ENCODE results near the gene SLC6A8.
"Not testable (repeated sequence)": the region's sequence is repeated elsewhere in the genome, so short reads cannot be mapped to it uniquely, and the experiment has no call there.

SLC6A8 gene

DNA sequence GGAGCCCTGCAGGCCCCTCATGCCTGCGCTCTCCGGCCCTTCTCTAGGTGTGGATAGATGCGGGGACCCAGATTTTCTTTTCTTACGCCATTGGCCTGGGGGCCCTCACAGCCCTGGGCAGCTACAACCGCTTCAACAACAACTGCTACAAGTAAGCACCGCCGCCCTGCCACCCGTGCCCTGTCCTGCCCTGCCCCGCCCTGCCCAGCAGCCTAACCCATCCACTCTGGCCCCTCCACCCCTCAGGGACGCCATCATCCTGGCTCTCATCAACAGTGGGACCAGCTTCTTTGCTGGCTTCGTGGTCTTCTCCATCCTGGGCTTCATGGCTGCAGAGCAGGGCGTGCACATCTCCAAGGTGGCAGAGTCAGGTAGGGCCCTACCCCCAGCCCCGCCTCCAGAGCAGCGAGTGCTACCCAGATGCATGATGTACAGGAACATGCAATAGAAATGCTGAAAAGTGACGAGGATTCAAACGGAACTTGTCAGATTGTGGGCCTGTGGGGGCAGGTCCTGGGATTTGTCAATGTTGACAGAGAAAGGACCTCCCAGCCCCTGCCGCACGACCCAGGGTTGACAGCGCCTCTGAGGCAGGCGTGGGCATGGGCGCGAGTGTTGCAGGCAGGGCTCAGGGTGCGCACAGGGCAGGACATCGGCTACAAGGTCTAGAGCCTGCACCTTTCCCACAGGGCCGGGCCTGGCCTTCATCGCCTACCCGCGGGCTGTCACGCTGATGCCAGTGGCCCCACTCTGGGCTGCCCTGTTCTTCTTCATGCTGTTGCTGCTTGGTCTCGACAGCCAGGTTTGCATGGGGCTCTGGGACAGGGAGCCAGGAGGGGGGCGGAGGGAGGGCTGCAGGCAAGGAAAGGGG is 5.7 kb downstream of the SLC6A8 start:
- H3K27ac Mint-ChIP-seq = no peak overlapping the region
- no peak overlapping the region for H3K4me3 Mint-ChIP-seq
- no peaks in the 10 kb centered on the region for H3K27me3 Mint-ChIP-seq
- no peaks in the 10 kb centered on the region for H3K36me3 Mint-ChIP-seq
- H3K9me3 Mint-ChIP-seq (ENCODE audit: low read depth) = no peaks in the 10 kb centered on the region
- H3K4me1 Mint-ChIP-seq (ENCODE audit: low read depth) = no peaks in the 10 kb centered on the region

DNA sequence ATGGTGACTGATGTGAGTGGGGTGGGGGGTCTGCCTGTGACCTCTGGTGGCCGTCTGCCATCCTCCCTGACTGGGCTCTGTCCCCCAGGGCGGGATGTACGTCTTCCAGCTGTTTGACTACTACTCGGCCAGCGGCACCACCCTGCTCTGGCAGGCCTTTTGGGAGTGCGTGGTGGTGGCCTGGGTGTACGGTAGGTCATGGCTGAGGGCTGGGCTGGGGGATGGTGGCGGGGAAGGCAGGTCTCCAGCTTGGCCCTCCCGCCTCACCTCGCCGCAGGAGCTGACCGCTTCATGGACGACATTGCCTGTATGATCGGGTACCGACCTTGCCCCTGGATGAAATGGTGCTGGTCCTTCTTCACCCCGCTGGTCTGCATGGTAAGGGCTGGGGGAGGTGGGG is 6.5 kb downstream of the SLC6A8 start:
- not testable (repeated sequence) for H3K4me1 Mint-ChIP-seq (ENCODE audit: low read depth); H3K36me3 Mint-ChIP-seq; H3K4me3 Mint-ChIP-seq; H3K27ac Mint-ChIP-seq; H3K27me3 Mint-ChIP-seq; H3K9me3 Mint-ChIP-seq (ENCODE audit: low read depth)

- Mint-ChIP-seq H3K9me3 (ENCODE audit: low read depth) (no peaks in the 10 kb centered on the region), H3K4me3 (no peak overlapping the region), H3K36me3 (no peaks in the 10 kb centered on the region), H3K27me3 (no peaks in the 10 kb centered on the region), H3K4me1 (ENCODE audit: low read depth) (no peaks in the 10 kb centered on the region), H3K27ac (no peak overlapping the region)
Measured at GRCh38 chrX:153694687-153695270, 7.1 kb downstream of the SLC6A8 start.

GRCh38 chrX:153696100-153696499 is 8.4 kb downstream of the SLC6A8 start:
- H3K9me3 Mint-ChIP-seq (ENCODE audit: low read depth) = no peaks in the 10 kb centered on the region
- H3K4me1 Mint-ChIP-seq (ENCODE audit: low read depth) = no peaks in the 10 kb centered on the region
- H3K36me3 Mint-ChIP-seq = no peaks in the 10 kb centered on the region
- no peak overlapping the region for H3K4me3 Mint-ChIP-seq
- no peaks in the 10 kb centered on the region for H3K27me3 Mint-ChIP-seq
- H3K27ac Mint-ChIP-seq = no peak overlapping the region

GRCh38 chrX:153696538-153696937 is 8.8 kb downstream of the SLC6A8 start:
- not testable (repeated sequence) for H3K9me3 Mint-ChIP-seq (ENCODE audit: low read depth); H3K27ac Mint-ChIP-seq; H3K4me3 Mint-ChIP-seq; H3K36me3 Mint-ChIP-seq; H3K4me1 Mint-ChIP-seq (ENCODE audit: low read depth); H3K27me3 Mint-ChIP-seq

DNA sequence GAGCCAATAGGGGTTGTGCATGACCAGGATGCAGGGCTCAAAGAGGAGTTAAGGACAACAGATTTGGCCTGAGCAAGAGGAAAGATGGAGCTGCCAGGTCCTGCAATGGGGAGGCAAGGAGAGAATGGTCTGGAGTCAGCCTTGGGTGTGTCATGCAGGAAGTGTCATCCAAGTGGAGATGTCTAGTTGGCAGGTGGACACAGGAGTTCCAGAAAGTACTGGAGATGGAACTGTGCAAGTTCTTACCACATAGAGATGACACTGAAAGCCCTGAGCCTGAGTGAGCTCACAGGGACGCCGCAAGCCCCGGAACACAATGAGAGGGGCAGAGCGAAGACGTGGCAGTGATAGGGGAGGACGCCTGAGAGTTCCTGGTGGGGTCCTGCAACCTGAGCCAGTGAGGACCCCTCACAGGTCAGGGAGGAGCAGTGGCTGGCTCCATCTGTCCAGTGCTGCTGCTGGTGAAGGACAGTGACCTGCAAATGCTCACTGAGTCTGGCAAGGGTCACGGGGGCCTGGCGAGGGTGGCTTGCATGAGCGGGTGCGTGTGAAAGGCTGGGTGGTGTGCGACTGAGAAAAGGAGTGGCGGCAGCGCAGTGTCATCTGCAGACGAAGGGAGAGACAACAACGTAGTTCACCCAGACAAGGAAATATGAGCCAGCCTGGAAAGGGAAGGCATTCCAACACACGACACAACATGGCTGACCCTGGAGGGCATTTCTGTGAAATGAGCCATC is 9.4 kb downstream of the SLC6A8 start:
- H3K9me3 Mint-ChIP-seq (ENCODE audit: low read depth); H3K27ac Mint-ChIP-seq; H3K4me3 Mint-ChIP-seq; H3K36me3 Mint-ChIP-seq; H3K4me1 Mint-ChIP-seq (ENCODE audit: low read depth); H3K27me3 Mint-ChIP-seq: not testable (repeated sequence)

- Mint-ChIP-seq H3K4me3 (no peak overlapping the region), H3K9me3 (ENCODE audit: low read depth) (no peaks in the 10 kb centered on the region), H3K36me3 (no peaks in the 10 kb centered on the region), H3K4me1 (ENCODE audit: low read depth) (no peaks in the 10 kb centered on the region), H3K27ac (no peak overlapping the region), H3K27me3 (no peaks in the 10 kb centered on the region)
Measured at GRCh38 chrX:153697924-153698865, 10.5 kb downstream of the SLC6A8 start.

- not testable (repeated sequence) for H3K9me3 Mint-ChIP-seq (ENCODE audit: low read depth); H3K4me3 Mint-ChIP-seq; H3K4me1 Mint-ChIP-seq (ENCODE audit: low read depth)
Measured at GRCh38 chrX:153699210-153699783, 11.6 kb downstream of the SLC6A8 start.

DNA sequence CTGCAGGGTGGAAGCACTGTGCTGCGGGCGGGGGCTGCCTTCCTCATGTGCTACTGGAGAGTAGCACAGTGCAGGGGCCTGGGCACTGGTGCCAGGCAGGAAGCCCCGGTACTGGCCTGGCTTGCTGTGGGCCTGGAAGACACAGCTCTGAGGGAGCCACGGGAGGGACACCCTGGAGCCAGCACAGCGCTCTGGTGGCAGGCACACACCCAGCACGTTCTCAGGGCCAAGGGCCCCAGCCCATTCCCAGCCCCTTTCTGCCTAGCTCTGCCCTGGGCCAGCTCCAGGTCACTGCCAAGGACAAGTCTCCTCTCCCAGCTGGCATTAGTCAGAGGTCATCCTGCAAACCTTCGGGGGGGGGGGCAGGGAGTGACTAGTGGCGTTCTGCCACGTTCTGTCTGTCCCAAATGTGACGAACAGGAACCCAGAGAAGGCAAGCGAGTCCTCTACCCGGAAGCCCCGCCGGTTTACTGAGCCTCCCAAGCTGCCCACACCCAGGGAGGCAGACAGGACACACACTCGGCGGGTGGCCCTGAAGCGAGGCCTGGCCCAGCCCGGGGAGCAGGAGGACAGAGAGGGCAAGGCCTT is 12.2 kb downstream of the SLC6A8 start:
- not testable (repeated sequence) for H3K27ac Mint-ChIP-seq; H3K9me3 Mint-ChIP-seq (ENCODE audit: low read depth); H3K36me3 Mint-ChIP-seq; H3K27me3 Mint-ChIP-seq; H3K4me1 Mint-ChIP-seq (ENCODE audit: low read depth); H3K4me3 Mint-ChIP-seq

More at GRCh38 chrX:153699210-153699783, 11.6 kb downstream of the SLC6A8 start:
- H3K27me3 Mint-ChIP-seq, H3K27ac Mint-ChIP-seq, H3K36me3 Mint-ChIP-seq: not testable (repeated sequence)

- no peaks in the 10 kb centered on the region for H3K4me1 Mint-ChIP-seq (ENCODE audit: low read depth)
- H3K36me3 Mint-ChIP-seq = no peaks in the 10 kb centered on the region
- H3K27ac Mint-ChIP-seq = no peak overlapping the region
- no peak overlapping the region for H3K4me3 Mint-ChIP-seq
- no peaks in the 10 kb centered on the region for H3K9me3 Mint-ChIP-seq (ENCODE audit: low read depth)
- no peaks in the 10 kb centered on the region for H3K27me3 Mint-ChIP-seq
Measured at GRCh38 chrX:153700376-153700945, 12.7 kb downstream of the SLC6A8 start.

DNA sequence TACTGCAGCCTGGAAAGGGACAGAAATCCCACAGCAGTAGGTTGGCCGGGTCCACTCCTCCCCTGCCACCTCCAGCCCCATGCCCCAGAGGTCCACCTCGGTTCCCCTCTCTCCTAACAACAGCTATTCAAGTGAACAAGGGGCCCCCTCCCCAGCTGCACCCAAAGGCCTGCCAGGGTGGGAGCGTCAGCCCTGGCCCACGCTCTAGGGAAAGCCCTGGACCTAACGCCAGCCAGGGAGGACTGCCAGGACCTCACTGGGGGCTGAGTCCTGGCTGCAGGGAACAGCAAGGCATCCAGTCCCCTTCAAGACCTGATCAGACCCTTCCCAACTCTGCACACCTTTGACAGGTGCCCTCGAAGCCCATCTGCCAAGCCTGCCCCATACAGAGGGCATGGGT is 13.2 kb downstream of the SLC6A8 start:
- H3K4me3 Mint-ChIP-seq = no peak overlapping the region
- H3K9me3 Mint-ChIP-seq (ENCODE audit: low read depth) = no peaks in the 10 kb centered on the region
- no peak overlapping the region for H3K27ac Mint-ChIP-seq
- H3K36me3 Mint-ChIP-seq = no peaks in the 10 kb centered on the region
- no peaks in the 10 kb centered on the region for H3K4me1 Mint-ChIP-seq (ENCODE audit: low read depth)
- no peaks in the 10 kb centered on the region for H3K27me3 Mint-ChIP-seq

- no peaks in the 10 kb centered on the region for H3K36me3 Mint-ChIP-seq
- no peak overlapping the region for H3K27ac Mint-ChIP-seq
- H3K4me3 Mint-ChIP-seq = no peak overlapping the region
Measured at GRCh38 chrX:153701706-153702105, 14.0 kb downstream of the SLC6A8 start.

DNA sequence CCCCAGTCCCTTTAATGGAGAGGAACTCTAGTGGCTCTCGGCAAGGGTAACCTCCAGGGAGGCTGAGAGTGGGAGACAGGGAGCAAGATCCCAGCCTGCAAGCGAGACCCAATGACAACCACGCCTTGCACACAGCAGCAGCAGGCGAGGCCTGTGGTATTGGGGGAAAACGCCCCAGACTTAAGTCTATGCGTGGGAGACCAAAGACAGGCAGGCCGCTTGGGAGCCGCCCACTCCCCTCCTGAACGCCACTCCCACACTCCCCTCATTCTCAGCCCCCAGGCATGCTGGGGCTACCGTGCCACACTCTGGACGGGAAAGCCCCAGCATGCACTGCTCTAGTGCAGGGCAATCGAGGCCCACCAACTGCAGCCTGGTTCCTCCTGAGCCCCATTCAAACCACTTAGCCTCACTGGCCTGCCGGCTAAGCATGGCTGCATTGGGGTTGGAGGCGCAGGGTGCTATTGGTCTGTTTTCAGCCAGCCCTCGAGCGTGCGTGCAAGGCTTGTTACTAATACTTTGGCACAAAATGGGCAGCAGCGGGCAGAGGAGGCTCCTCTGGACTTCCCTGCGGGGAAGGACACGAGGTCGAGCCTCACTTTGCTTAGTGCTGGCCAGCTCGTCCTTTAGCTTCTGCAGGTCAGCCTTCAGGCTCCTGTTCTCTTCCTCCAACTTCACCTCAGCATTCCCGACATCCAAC is 14.8 kb downstream of the SLC6A8 start:
- H3K9me3 Mint-ChIP-seq (ENCODE audit: low read depth) = no peaks in the 10 kb centered on the region
- H3K4me1 Mint-ChIP-seq (ENCODE audit: low read depth) = peaks cover 2% of the 10 kb centered on the region
- no peak overlapping the region for H3K27ac Mint-ChIP-seq
- no peaks in the 10 kb centered on the region for H3K36me3 Mint-ChIP-seq
- no peaks in the 10 kb centered on the region for H3K27me3 Mint-ChIP-seq
- H3K4me3 Mint-ChIP-seq = no peak overlapping the region

More at GRCh38 chrX:153701706-153702105, 14.0 kb downstream of the SLC6A8 start:
- Mint-ChIP-seq H3K9me3 (ENCODE audit: low read depth) (no peaks in the 10 kb centered on the region), H3K27me3 (no peaks in the 10 kb centered on the region), H3K4me1 (ENCODE audit: low read depth) (peaks cover 2% of the 10 kb centered on the region)

Measured in activated naive CD8-positive, alpha-beta T cell (primary cell).